HG03520 (cell line): ENCODE data around the gene HS2ST1.

Source experiments
- ATAC-seq: cut with Tn5 transposase; IDR thresholded peaks from one replicate; pipeline ENCODE4 v1.9.1; 2021; ENCODE audit warnings: mild to moderate bottlenecking, moderate library complexity; ENCODE audit not compliant: unreplicated experiment

Gene HS2ST1

GRCh38 chr1:87155170-87155569 lies 240.7 kb downstream of the HS2ST1 start:
- no peak for ATAC-seq

GRCh38 chr1:87155648-87156047 lies 241.2 kb downstream of the HS2ST1 start:
- no peak for ATAC-seq

- no peak for ATAC-seq
These were observed 241.7 kb downstream of the HS2ST1 start for GRCh38 chr1:87156124-87156523.

GRCh38 chr1:87159378-87159915 lies 245.0 kb downstream of the HS2ST1 start:
- no peak for ATAC-seq
